Heart left ventricle (tissue), 13 donors: ENCODE data around the gene CYP19A1.

ENCODE experiments used
- CTCF ChIP-seq, 12 donors: fragments of 200-600 bp; sonication (generic) in 4 of 12; IDR thresholded peaks; one replicate each; pipeline versions ENCODE4 v1.5.0 to v1.8.0; 2018 to 2022; ENCODE audit warnings: antibody characterized with exemption in 12 of 12, mild to moderate bottlenecking in 5 of 12
- POLR2A ChIP-seq, 2 donors: fragments of 450-650 bp; IDR thresholded peaks; one replicate each; pipeline ENCODE4 v1.6.1; 2017; ENCODE audit warnings: antibody characterized with exemption in 2 of 2, mild to moderate bottlenecking in 2 of 2, moderate library complexity in 2 of 2
- donor health status: ischemic (EF 13 %, LVEDD 7.1; RV severe dilation, severe dysfunction).
- donor health status: DM: no; HTN: yes; CAD: no.
- donor health status: DM: no; HTN: no; CAD: no.
- donor health status: ischemic (EF 25% LVEDD 6.9; RV normal size, moderate dysfunction).
- donor health status: ischemic (EF 25% LVEDD 5.7; RV mildly dilated, moderate dysfunction).
- donor health status: ischemic (EF 35%, LVEDD 5.7; RV mildly dilated, moderate dysfunction).
- donor health status: nonischemic (EF 11% LVEDD 7.7; RV severe dilation, severe dysfunction).
- donor health status: DM: yes; HTN: yes; CAD: no.
- donor health status: PGD.
- donor health status: ischemic (EF 29% LVEDD 5.4; RV normal size, mild dysfunction).
- donor health status: nonischemic (EF 23%, LVEDD 6.1; RV moderate dilation, normal function).

DNA sequence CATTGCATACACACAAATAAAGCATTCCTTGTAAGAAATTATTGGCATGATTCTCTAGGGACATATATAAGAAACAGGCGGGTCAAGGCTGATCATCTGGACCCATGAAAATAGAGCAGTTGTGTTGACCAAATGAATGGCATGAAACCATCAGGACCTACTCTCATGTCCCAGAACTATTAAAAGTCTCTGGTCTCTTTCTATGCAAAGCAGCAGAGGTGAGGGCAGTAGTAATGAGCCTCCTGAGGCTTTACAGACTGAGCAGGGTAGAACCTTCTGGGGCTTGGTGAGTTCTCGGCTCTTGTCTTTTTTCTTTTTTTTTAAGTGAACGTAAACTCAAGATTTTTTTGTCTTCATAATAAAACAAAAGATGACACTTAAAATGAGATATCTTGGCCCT lies 12.3 kb upstream of the CYP19A1 start:
- TF ChIP-seq POLR2A (IDR thresholded peaks at IDR 0.05): no peak
- no peak for TF ChIP-seq CTCF (IDR thresholded peaks at IDR 0.05)
